Epidermal melanocyte (primary cell): Measurements from ENCODE around the gene TMEM214.

Experiments used
- DNase-seq: peaks from one replicate; pipeline ENCODE4 v3.0.0; 2011; ENCODE audit warnings: low spot score; ENCODE audit not compliant: insufficient read length

The TMEM214 gene, protein sequence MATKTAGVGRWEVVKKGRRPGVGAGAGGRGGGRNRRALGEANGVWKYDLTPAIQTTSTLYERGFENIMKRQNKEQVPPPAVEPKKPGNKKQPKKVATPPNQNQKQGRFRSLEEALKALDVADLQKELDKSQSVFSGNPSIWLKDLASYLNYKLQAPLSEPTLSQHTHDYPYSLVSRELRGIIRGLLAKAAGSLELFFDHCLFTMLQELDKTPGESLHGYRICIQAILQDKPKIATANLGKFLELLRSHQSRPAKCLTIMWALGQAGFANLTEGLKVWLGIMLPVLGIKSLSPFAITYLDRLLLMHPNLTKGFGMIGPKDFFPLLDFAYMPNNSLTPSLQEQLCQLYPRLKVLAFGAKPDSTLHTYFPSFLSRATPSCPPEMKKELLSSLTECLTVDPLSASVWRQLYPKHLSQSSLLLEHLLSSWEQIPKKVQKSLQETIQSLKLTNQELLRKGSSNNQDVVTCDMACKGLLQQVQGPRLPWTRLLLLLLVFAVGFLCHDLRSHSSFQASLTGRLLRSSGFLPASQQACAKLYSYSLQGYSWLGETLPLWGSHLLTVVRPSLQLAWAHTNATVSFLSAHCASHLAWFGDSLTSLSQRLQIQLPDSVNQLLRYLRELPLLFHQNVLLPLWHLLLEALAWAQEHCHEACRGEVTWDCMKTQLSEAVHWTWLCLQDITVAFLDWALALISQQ

DNA sequence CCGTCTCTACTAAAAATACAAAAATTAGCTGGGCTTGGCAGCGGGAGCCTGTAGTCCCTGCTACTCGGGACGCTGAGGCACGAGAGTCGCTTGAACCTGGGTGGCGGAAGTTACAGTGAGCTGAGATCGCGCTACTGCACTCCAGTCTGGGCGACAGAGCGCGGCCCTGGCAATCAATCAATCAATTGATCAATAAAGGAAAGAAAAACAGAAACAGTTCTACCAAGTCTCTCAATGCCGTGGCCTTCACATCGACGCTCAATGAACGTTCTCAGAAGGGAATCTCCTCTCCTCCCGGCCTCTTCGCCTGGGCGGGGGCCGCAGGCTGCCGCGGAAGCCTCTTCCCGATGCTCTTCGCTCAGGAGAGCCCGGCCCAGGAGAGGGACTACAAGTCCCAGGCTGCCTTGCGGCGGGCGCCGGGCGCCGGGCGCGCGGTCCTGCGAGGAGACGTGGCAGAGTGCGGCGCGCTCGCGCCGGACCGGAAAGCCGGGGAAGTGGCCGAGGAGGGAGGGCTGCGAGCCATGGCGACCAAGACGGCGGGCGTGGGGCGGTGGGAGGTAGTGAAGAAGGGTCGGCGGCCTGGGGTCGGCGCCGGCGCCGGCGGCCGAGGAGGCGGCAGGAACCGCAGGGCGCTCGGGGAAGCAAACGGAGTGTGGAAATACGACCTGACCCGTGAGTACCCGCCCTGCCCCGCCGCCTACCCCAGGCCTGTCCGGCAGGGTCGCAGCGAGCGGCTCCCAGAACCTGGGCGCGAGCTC lies at the start of gene TMEM214:
TSS of gene TMEM214 (plus strand) at position 471 of the 758 bp plus-strand sequence. CDS start at position 522, 51 bp downstream.
- peak; percentile 98 for DNase-seq

DNA sequence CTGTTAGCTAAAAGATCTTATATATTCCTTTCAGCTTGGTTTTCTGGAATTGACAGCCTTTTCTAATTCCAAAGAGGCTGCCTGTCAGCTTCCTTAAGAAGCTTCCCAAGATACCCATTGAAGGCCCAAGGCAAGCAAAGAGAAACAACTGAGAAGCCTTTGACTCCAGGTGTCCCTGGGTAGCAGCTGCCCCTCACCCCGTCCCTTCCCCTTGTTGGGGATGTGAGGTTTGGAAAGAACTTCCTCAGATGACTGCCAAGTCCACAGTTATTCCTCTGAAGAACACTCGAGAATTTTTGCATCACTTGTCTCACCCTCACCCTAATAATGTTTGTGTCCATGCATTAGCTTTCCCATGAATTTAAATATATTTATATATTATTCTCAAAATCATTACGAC lies 49.0 kb upstream of the TMEM214 start:
- DNase-seq = no peak

DNA sequence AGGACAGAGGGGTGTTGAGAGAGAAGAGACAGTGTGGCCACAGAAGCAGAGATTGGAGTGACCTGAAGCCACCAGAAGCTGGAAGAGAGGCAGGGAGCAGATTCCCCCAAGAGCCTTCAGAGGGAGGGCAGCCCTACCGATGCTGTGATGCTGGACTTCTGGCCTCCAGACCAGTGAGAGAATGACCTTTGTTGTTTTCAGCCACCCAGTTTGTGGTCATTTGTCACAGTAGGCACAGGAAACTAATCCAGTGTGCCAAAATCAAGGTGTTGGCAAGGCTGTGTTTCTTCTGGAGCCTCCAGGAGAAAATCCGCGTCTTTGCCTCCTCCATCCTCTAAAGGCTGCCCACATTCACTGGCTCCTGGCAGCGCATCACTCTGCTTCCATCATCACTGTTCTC lies 47.0 kb upstream of the TMEM214 start:
- no peak for DNase-seq

DNA sequence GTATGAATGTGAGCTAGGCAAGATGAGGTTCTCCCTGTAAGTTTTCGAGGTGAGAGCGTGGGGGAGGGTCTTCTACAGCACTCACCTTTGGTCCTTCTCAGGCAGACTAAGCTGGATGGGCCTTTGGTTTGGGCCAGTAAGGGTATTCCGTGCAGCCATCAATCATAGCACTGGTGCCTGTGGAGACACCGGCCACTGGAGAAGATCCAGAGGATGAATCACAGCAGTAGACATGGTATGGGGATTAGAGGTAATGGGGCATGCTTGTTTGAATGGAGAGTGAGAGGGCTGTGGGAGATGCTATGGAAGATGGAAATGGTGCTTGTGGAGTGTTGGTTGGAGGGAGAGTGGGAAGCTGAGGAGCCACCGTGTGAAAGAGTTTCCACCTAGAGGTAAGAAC lies 46.2 kb upstream of the TMEM214 start:
- DNase-seq = no peak

DNA sequence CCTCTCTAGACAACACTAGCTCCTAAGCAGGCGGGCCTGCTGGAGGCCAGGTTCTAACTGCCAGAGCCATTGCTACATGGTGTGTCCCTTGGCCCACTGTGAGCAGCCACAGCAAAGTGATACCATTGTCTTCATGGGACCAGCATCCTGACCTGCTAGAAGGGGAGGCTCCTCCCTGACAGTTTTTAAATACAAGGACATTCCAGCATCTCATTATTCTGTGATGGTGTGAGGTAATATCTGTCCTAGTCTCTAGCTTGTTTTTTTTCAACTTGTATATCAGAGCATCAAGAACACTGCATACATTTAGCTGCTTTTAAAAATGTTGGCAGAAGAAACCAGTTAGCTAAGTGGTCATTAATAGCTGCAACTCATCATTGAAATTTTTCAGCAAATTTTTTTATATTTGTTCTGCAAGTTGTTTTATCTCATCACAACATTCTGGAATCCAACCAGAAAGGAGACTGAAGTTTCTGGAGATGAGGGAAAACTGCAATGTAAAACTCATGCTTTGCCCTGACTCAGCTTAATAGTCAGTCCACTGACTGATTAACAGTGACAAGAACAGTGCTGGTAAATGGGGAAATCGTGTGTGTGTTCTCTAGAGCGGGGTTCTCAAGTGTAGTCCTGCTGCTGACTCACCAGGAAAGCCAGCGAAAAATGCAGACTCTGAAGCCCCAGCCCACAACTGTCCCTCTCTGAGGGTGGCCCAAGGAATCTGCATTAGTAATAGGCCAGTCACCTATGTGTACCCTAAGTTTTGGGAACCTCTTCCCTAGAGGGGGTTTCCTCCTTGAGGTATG lies 44.5 kb upstream of the TMEM214 start:
- no peak for DNase-seq

DNA sequence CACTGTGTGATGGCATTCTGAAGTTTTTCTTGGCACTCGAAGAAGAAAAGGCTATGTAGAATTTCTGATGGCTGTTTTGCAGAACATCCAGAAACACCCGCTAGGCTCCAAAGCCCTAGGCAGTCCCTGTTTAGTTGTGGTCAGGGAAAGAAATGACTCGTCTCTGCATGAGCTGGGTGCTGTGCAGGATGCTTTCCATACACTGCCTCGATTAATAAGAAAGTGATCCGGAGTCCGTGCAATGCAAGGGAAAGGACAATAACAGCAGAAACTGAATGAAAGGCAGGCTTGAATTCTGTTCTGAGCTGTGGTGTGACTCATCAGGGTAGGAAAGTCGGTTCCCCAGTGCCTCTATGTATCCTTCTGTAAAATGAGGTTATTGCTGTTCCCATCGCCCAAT lies 43.6 kb upstream of the TMEM214 start:
- DNase-seq = no peak

DNA sequence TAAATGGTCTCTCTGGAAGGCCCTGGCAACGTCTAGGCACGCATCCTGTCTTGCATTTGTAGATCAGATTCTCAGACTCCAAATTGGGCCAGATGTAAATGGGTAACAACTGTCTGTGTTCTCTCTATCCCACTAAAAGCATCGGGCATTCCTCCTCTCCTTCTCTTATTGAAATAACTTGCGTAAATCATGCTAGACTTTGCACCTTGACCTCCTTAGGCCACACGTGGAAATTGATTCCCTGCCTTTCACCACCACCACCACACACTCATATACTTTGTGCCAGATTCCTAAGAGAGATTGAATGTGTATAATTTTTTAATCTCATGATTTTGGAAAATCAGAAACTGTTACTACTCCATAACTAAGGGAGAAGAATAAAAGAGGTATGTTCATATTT lies 41.0 kb upstream of the TMEM214 start:
- no peak for DNase-seq

DNA sequence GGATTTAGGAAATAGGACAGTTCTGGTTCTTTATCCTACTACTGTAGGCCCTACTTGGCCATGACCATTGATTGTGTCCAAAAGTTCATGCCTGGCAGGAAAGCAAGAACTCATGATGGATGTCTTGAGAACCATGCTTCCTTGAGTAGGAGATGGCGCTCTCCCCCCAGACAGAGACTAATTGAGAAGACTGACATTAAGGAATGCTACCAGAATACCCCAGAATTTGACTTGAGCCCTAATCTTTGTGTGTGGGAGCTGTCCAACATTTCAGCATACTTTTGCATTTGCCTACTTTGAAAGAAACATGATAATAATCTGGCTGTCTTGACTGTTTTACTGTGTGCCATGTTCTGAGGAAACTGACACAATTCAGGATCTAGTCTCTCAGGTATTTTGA lies 39.0 kb upstream of the TMEM214 start:
- peak; percentile 1 for DNase-seq

DNA sequence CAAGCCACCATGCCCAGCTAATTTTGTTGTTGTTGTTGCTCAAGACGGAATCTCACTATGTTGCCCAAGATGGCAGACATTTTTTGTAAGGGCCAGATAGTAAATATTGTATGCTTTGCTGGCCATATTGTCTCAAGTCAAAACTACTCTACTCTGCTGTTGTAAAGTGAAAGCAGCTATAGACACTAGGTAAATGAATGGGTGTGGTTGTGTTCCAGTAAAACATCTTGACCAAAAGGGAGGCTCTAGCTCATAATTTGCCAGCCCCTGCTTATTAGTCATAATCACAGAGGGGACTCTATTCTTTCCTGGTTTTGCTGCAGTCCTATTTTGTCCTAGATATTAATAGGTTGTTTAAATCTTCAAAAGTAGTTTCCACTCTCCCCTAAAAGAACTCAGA lies 37.8 kb upstream of the TMEM214 start:
- DNase-seq = no peak

DNA sequence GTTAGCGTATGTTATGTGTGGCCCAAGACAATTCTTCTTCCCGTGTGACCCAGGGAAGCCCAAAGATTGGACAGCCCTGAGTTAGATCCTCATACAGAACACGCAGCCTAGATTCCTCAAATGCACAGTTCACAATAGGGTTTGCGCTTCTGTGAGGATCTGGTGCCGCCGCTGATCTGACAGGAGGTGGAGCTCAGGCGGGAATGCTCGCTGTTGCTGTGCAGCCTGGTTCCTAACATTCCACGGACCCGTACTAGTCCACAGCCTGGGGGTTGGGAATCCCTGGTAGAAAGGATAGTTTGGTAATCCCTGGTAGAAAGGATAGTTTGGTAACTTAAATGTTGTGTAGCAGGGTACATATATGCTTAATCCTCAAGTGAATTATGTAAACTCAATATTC lies 35.4 kb upstream of the TMEM214 start:
- no peak for DNase-seq

DNA sequence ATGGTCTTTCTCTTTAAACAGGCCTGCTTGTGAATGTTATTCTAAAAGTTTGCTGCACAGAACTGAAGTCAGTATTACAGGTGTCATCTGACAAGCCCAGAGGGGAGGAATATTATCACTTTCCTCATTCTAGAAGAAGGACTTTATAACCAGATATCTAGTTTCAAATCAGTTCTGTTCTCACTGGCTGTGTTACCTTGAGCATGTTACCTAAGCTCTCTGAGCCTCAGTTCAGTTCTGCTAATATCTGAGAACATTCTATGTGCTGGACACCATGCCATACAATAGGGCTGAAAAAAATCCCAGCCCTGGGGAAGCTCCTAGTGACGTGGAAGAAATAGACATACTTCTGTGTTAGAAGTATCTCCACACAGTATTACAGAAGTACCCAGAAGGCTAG lies 34.4 kb upstream of the TMEM214 start:
- DNase-seq = no peak

DNA sequence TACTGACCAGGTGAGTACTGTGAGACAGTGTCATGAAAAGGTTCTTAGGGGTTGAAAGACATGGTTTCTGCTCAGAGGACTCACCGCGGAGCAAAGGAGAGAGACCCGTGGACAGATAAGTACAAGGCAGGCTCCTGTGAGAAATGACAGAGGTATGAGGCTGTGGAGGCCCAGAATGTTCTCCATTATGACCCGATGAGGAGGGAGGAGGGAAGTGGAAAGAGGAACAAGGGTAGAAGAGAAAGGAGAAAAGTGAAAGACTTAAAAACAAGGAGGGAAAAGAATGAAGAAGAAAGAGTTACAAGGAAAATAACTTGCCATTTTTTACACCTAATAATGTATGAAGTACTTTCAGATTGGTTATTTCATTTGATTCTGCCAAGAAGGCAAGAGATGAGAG lies 32.5 kb upstream of the TMEM214 start:
- DNase-seq = no peak

DNA sequence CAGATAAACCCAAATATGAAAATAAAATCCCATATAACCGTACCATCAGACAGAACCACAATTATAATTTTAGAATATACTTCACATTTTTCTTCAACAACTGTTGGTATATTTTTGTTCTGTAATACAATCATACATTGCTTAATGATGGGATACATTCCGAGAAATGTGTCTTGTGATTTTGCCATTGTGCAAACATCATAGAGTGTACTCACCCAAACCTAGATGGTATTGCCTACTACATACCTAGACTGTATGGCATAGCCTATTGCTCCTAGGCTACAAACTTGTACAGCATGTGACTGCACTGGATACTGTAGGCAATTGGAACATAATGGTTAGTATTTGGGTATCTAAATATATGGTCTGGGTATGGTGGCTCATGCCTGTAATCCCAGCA lies 31.8 kb upstream of the TMEM214 start:
- DNase-seq = no peak

DNA sequence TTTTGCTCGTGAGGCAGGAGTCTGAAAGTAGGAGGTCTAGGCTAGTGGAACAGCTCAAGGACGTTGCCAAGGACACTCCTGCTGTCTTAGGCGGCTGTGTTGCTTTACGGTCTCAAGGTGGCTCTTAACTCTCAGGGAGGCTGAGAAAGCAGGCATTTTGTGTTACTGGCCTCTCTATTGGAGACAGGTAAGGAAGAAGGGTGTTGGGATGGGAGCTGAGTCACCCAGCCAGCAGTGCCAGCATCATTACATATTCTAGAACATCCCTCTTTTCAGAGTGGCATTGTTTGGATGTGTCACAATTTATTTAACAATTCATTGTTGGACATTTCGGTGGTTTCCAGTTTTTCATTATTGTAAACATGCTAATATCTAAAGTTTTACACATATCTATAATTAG lies 30.8 kb upstream of the TMEM214 start:
- no peak for DNase-seq

DNA sequence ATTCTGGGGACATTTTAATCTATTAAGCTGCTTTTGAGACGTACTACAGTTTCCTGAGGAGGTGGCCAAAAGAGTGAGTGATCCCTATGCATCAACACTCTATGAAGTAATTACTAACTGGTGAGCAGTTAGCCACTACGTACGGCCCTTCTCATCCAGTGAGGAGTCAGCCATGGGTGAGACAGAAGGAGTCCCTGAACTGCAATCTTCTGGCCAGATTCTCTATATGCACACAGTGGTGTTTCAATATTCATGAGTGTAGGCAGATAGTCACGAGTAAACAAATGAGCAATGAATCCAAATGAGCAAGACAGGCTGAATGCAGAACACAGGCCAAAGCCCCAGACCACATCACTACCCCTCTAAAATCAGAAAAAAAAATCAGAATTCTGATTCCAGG lies 29.8 kb upstream of the TMEM214 start:
- DNase-seq = no peak

DNA sequence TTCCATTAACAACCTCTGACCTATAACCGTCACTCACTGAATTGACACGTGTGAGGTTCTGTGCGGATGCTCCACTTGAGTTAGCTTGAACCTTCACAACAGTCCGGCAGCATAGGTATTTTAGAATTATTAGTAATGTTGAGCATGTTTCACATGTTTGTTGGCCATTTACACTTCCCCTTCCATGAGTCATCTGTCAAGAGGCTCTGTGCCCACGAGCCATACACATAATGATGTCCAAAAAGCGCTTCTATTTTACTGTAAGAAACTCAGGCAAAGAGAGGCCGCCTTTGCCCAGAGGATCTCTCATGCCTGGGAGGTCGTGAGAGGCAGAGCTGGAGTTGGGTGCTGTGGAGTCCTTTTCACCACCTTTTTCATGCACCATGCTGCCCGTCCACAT lies 28.9 kb upstream of the TMEM214 start:
- no peak for DNase-seq

DNA sequence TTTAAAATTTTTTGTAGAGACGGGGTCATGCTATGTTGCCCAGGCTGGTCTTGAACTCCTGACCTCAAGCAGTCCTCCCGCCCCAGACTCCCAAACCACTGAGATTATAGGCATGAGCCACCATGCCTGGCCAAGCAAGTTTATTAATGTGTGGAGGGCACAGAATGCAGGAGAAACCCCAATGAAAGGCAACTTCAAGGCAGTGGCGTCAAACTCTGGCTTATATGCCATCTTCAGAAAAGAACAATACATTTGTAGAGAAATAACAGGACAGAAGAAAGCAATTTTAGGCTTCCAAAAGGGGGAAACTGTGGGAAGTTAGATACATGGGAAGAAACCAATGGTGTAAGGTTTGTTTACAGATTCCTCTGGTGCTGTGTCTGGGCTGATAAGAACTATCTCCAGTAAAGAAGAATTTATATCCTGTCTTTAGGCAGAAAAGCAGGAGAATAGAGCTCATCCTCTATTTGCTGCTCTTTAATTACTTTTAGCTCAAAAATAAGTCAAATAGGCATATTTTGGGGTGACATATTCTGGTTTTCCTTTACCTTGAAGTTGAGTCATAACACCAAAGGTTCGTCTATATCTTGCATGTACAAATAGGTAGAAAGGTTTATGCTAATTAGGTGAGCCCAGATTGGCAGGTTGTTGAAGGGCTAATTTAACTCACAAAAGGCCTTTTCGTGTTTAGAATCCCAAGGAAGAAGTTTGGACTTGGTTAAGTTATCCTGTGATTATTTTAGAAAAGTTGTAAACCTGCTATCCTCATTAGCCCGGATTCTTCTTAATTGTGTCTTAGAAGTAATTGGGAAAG lies 26.0 kb upstream of the TMEM214 start:
- no peak for DNase-seq

DNA sequence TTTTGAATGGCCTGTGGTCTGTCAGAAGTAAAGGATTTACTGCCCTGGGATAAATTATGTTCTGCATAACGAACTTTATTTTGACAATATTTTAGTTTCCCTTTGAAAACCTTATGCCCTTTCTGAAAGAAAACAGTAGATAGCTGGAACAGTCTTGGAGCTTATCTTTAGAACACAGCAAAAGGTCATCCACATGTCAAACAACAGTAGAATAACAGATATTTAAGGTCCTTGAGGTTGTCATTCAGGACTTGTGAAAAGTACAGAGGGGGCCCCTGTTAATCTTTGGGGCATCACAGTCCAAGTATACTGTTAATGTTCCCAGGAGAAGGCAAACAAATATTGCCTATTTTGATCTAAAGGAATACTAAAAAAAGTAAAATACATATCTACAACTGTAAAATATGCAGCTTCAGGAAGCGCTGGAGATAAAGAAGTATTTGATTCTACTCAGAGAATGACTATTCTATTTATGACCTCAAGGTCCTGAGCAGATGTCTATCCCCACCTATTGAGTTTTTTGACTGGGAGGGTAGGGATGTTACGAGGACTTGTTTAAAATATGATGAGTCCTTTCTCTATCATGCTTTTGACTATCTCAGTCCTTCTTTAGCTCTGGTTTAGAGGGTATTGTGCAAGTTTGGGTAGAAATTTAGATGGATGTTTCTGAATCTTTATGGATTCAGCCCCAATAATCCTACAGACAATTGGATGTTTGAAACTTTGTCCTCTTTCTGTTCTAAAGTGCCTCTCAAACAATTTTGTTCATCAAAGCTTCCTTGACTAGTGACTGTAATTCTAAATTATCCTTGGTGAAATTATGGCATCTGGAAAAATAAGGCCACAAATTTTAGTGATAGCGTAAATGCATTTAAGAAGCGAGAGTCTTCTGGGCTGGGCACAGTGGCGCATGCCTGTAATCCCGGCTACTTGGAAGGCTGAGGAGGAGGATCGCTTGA lies 25.1 kb upstream of the TMEM214 start:
- no peak for DNase-seq

DNA sequence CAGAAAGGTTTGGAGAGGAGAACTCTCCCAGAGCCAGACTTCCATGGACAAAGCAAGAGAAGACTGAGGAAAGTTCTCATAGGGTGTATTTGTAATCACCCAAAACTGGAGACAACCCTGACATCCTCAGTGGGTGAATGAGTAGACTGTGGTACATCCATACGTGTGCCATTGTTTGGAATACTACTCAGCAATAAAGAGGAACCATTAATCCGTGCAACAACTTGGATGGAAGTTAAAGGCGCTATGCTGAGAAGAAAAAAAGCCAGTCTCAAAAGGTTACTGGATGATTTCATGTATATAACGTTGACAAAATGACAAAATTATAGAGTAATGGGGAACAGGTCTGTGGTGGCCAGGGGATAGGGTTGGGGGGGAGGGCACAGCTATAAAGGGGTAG lies 24.1 kb upstream of the TMEM214 start:
- no peak for DNase-seq
